ENCODE data around the gene NTSR1. TPM values are rescaled to one million over a fixed set of nuclear protein-coding genes. Genes with fewer than 3 reads are reported as not detected.

NTSR1 gene
- total RNA-seq, 1 donor from 2014 or later: 0.24 TPM

GRCh38 chr20:62773845-62774714, 65.4 kb downstream of the NTSR1 start:
- H3K4me1 Mint-ChIP-seq (ENCODE audit: unreplicated experiment): peaks cover 33% of the 10 kb centered on the region
- H3K27me3 Mint-ChIP-seq: no peaks in the 10 kb centered on the region
- H3K36me3 Mint-ChIP-seq: no peaks in the 10 kb centered on the region
- no peaks in the 10 kb centered on the region for H3K9me3 Mint-ChIP-seq
- no peak for TF ChIP-seq CTCF (conservative IDR thresholded peaks at IDR 0.05)
- no peak overlapping the region for H3K4me3 Mint-ChIP-seq
- no peak for DNase-seq (ENCODE audit: extremely low spot score, unreplicated experiment)
- H3K27ac Mint-ChIP-seq: no peak overlapping the region

- DNase-seq (ENCODE audit: extremely low spot score, unreplicated experiment): no peak
- no peaks in the 10 kb centered on the region for H3K36me3 Mint-ChIP-seq
- no peaks in the 10 kb centered on the region for H3K9me3 Mint-ChIP-seq
- H3K27ac Mint-ChIP-seq: no peak overlapping the region
- peaks cover 29% of the 10 kb centered on the region for H3K4me1 Mint-ChIP-seq (ENCODE audit: unreplicated experiment)
- H3K27me3 Mint-ChIP-seq: no peaks in the 10 kb centered on the region
- TF ChIP-seq CTCF (conservative IDR thresholded peaks at IDR 0.05): no peak
- H3K4me3 Mint-ChIP-seq: no peak overlapping the region
Observed at GRCh38 chr20:62774762-62775161, 66.1 kb downstream of the NTSR1 start.

GRCh38 chr20:62775206-62775605, 66.6 kb downstream of the NTSR1 start:
- peaks cover 29% of the 10 kb centered on the region for H3K4me1 Mint-ChIP-seq (ENCODE audit: unreplicated experiment)
- no peaks in the 10 kb centered on the region for H3K27me3 Mint-ChIP-seq
- H3K36me3 Mint-ChIP-seq: no peaks in the 10 kb centered on the region
- no peak for DNase-seq (ENCODE audit: extremely low spot score, unreplicated experiment)
- no peak overlapping the region for H3K27ac Mint-ChIP-seq
- H3K9me3 Mint-ChIP-seq: no peaks in the 10 kb centered on the region
- no peak overlapping the region for H3K4me3 Mint-ChIP-seq
- no peak for TF ChIP-seq CTCF (conservative IDR thresholded peaks at IDR 0.05)

GRCh38 chr20:62776035-62776691, 67.5 kb downstream of the NTSR1 start:
- no peak for TF ChIP-seq CTCF (conservative IDR thresholded peaks at IDR 0.05)
- H3K27ac Mint-ChIP-seq: no peak overlapping the region
- H3K9me3 Mint-ChIP-seq: no peaks in the 10 kb centered on the region
- no peaks in the 10 kb centered on the region for H3K36me3 Mint-ChIP-seq
- no peak for DNase-seq (ENCODE audit: extremely low spot score, unreplicated experiment)
- peaks cover 29% of the 10 kb centered on the region for H3K4me1 Mint-ChIP-seq (ENCODE audit: unreplicated experiment)
- no peak overlapping the region for H3K4me3 Mint-ChIP-seq
- no peaks in the 10 kb centered on the region for H3K27me3 Mint-ChIP-seq

- TF ChIP-seq CTCF (conservative IDR thresholded peaks at IDR 0.05): no peak
- Mint-ChIP-seq H3K4me1 (ENCODE audit: unreplicated experiment) (peaks cover 29% of the 10 kb centered on the region), H3K27ac (no peak overlapping the region), H3K27me3 (no peaks in the 10 kb centered on the region), H3K36me3 (no peaks in the 10 kb centered on the region), H3K9me3 (no peaks in the 10 kb centered on the region), H3K4me3 (no peak overlapping the region)
- DNase-seq (ENCODE audit: extremely low spot score, unreplicated experiment): no peak
Observed at GRCh38 chr20:62776692-62777527, 68.3 kb downstream of the NTSR1 start.

Measured in type B pancreatic cell (in vitro differentiated cells).